GM18868 (cell line): ENCODE data around the gene ARAP2.
"Not testable (repeated sequence)": the region's sequence is repeated elsewhere in the genome, so short reads cannot be mapped to it uniquely, and the experiment has no call there.

Experiments
- ATAC-seq: cut with Tn5 transposase; IDR thresholded peaks from one replicate; pipeline ENCODE4 v1.9.1; 2021; ENCODE audit warnings: mild to moderate bottlenecking, moderate library complexity; ENCODE audit not compliant: unreplicated experiment

The ARAP2 gene

GRCh38 chr4:36187723-36188333 lies 56.5 kb downstream of the ARAP2 start:
- ATAC-seq, result peak; percentile 55

- ATAC-seq, result no peak
Observed at GRCh38 chr4:36183665-36184393, 60.5 kb downstream of the ARAP2 start.

- no peak for ATAC-seq
Observed at GRCh38 chr4:36183232-36183631, 61.1 kb downstream of the ARAP2 start.

- not testable (repeated sequence) for ATAC-seq
Observed at GRCh38 chr4:36182315-36182714, 62.0 kb downstream of the ARAP2 start.

- ATAC-seq, result no peak
Observed at GRCh38 chr4:36180206-36180605, 64.1 kb downstream of the ARAP2 start.

GRCh38 chr4:36178484-36178883 lies 65.8 kb downstream of the ARAP2 start:
- no peak for ATAC-seq

GRCh38 chr4:36177946-36178345 lies 66.4 kb downstream of the ARAP2 start:
- ATAC-seq, result no peak

GRCh38 chr4:36174570-36174969 lies 69.7 kb downstream of the ARAP2 start:
- no peak for ATAC-seq

- no peak for ATAC-seq
Observed at GRCh38 chr4:36173905-36174304, 70.4 kb downstream of the ARAP2 start.

GRCh38 chr4:36172656-36173055 lies 71.7 kb downstream of the ARAP2 start:
- no peak for ATAC-seq

GRCh38 chr4:36168127-36168878 lies 76.0 kb downstream of the ARAP2 start:
- no peak for ATAC-seq

- no peak for ATAC-seq
Observed at GRCh38 chr4:36165631-36166005, 78.7 kb downstream of the ARAP2 start.

GRCh38 chr4:36164900-36165630 lies 79.2 kb downstream of the ARAP2 start:
- ATAC-seq, result no peak

GRCh38 chr4:36163198-36163597 lies 81.1 kb downstream of the ARAP2 start:
- ATAC-seq, result no peak

GRCh38 chr4:36159208-36159607 lies 85.1 kb downstream of the ARAP2 start:
- no peak for ATAC-seq

- no peak for ATAC-seq
Observed at GRCh38 chr4:36152735-36153134, 91.6 kb downstream of the ARAP2 start.

GRCh38 chr4:36142504-36142903 lies 101.8 kb downstream of the ARAP2 start:
- ATAC-seq, result no peak

GRCh38 chr4:36141186-36141585 lies 103.1 kb downstream of the ARAP2 start:
- ATAC-seq, result no peak

- ATAC-seq, result no peak
Observed at GRCh38 chr4:36140421-36140820, 103.9 kb downstream of the ARAP2 start.

GRCh38 chr4:36138220-36138619 lies 106.1 kb downstream of the ARAP2 start:
- ATAC-seq, result no peak

- ATAC-seq, result no peak
Observed at GRCh38 chr4:36137336-36137735, 107.0 kb downstream of the ARAP2 start.
